GM18502 (cell line): ENCODE data around the gene ADGRG4.

Source experiments
- ATAC-seq: cut with Tn5 transposase; IDR thresholded peaks from one replicate; pipeline ENCODE4 v1.9.1; 2021; ENCODE audit warnings: mild to moderate bottlenecking; ENCODE audit not compliant: unreplicated experiment, poor library complexity

Gene ADGRG4

GRCh38 chrX:136452614-136453013 is 151.9 kb downstream of the ADGRG4 start:
- ATAC-seq = no peak

- no peak for ATAC-seq
These were observed 152.4 kb downstream of the ADGRG4 start for GRCh38 chrX:136453114-136453513.

- ATAC-seq = no peak
These were observed 153.0 kb downstream of the ADGRG4 start for GRCh38 chrX:136453771-136454170.

GRCh38 chrX:136456133-136456532 is 155.4 kb downstream of the ADGRG4 start:
- no peak for ATAC-seq

GRCh38 chrX:136457303-136457917 is 156.6 kb downstream of the ADGRG4 start:
- ATAC-seq = no peak

GRCh38 chrX:136464589-136464988 is 163.8 kb downstream of the ADGRG4 start:
- no peak for ATAC-seq
